ENCODE measurements around the gene TBC1D2.

DNA sequence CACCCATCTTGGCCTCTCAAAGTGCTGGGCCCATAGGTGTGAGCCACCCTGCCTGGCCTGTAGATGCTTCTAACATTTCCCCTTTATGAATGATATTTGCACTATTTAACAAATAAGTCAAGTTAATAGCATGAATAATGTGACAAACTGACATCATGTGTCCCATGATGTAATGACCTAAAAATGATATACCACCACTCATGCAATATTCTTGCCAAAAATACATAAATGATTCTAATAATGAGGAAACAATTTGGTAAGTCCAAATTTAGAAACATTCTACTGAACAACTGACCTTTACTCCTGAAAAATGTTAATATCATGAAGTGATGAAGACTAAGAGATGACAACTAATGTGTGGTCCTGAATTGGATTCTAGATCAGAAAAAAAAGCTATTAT lies 102.9 kb downstream of the TBC1D2 start:
- TF ChIP-seq CTCF (IDR thresholded peaks at IDR 0.05), result no peak
- TF ChIP-seq EP300 (IDR thresholded peaks at IDR 0.05), result no peak
- no peak for TF ChIP-seq POLR2A (IDR thresholded peaks at IDR 0.05)
